GM21526 (cell line): ENCODE measurements around the gene RCL1.

Source experiments
- ATAC-seq: cut with Tn5 transposase; IDR thresholded peaks from one replicate; pipeline ENCODE4 v1.9.1; 2021; ENCODE audit warnings: moderate library complexity; ENCODE audit not compliant: unreplicated experiment, low FRiP score

The RCL1 gene

DNA sequence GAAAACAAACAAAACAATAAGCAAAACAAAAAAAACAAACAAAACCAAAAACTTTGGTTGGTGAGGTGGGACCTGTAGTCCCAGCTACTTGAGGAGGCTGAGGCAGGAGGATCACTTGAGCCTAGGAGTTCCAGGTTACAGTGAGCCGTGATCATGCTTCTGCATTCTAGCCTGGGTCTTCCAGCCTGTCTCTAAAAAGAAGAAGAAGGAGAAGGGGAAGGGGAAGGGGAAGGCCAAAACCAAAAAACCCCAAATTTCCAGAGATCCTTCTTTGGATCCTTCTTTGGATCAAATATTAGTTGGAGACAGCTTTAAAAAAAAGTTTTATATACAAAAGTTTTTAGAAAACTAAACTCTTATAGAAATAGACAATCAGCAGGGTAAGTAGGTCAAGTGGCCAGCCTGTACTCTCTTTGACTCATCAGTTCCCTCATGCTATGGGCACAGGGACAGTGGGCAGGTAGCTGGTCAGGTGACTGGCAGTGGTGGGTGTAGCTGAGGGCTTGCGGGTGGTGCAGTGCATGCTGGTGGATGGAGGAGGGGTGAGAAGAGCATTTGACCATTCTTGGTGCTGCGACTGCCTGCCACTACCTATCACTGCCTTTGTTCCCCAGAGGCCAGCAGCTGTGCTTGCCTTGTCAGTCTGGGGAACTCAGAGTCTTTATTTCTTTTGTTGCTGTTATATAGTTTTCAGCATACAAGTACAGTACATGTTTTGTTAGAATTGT is 12.6 kb downstream of the RCL1 start:
- ATAC-seq, result no peak

DNA sequence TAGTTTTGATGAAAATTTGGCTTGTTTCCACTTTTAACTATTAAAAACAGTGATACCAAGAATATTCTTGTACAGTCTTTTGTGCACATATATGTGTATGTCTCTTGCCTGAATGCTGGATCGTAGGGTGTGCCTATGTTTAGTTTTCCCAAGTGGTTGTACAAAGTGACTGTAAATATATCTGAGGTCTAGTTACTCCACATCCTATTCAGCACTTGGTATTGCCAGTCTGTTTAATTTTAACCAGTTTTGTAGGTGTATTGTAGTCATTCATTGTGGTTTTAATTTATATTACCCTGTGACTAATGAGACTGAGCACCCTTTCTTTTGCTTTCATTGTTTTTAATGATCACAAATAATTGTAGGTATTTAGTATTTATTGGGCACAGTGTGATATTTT is 17.8 kb downstream of the RCL1 start:
- ATAC-seq, result no peak

DNA sequence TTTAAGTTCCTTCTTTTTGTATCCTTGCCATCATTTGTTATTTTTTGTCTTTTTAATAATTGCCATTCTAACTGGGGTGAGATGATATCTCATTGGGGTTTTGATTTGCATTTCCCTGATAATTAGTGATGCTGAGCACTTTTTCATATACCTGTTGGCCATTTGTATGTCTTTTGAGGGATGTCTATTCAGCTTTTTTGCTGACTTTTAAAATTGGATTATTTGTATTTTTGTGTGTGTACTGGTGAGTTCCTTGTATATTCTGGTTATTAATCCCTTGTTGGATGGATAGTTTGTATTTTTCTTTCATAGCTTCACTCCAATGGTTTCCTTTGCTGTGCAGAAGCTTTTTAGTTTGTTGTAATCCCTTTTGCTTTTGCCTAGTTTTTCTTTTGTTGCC is 19.1 kb downstream of the RCL1 start:
- ATAC-seq, result no peak

DNA sequence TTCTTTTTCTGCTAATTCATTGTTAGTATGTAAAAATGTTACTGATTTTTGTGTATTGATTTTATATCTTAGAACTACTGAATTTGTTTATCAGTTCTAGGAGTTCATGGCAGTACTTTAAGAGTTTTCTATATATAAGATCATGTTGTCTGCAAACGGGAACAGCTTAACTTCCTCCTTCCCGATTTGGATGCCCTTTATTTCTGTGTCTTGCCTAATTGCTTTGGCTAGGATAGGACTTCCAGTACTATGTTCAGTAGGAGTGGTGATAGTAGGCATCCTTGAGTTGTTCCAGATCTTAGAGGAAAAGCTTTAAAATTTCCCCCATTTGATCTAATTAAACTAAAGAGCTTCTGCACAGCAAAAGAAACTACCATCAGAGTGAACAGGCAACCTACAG is 20.1 kb downstream of the RCL1 start:
- no peak for ATAC-seq

DNA sequence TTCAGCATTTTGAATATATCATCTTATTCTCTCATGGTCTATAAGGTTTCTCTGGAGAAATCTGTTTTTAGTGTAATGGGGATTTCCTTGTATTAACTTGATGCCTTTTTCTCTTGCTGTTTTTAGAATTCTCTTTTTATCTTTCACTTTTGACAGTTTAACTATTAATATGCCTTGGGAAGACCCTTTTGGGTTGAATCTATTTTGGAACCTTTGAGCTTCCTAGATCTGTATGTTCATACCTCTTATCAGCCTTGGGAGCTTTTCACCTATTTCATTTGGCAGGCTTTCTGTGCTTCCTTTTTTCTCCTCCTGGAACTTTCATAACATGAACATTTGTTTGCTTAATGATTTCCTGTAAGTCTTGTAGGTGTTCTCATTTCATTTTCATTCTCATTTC is 22.2 kb downstream of the RCL1 start:
- no peak for ATAC-seq

DNA sequence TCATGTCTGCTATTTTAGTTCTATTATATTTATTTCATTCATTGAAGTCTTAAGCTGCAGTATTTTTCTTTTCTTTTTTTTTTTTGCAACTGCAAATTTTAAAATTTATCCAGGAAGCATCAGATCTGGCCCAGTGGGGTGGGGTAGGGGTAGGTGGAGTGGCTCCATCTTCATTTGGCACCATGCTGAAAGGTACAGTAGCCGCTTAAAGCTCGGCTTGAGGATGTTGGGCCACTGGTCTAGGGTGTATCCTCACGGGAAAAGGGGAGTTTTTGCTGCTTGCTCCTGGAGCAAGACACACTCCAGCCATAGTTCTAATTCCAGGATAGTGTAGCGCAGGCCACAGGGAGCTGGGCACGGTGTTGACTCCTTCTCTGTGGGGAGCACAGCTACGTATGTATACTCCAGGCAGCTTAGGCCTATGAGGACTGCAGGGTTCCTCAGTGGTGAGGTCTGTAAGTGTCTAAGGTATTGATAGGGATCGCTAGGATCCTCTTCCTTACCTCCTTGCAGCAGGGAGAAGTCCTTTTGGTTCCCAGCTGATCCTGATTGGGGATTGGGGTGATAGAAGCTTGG is 22.7 kb downstream of the RCL1 start:
- ATAC-seq, result no peak

DNA sequence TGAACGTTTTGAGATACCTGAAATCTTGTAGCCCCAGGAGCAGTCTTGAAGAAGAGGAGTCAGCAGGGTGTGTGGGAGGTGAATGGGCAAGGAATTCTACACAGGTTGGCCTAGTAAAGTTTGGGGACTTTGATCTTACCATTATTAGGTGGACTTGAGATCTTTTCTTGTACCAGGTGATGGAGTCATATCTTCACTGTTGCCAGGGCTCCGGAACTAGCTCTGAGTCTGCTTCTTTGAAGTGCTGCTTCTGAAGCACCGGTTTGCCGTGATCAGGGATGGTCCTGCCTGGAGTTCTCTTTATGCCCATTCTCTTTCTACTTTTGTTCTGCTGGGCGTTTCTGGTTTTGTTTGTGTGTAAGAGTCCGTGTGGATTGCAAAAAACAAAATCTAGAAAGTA is 27.4 kb downstream of the RCL1 start:
- ATAC-seq, result no peak

DNA sequence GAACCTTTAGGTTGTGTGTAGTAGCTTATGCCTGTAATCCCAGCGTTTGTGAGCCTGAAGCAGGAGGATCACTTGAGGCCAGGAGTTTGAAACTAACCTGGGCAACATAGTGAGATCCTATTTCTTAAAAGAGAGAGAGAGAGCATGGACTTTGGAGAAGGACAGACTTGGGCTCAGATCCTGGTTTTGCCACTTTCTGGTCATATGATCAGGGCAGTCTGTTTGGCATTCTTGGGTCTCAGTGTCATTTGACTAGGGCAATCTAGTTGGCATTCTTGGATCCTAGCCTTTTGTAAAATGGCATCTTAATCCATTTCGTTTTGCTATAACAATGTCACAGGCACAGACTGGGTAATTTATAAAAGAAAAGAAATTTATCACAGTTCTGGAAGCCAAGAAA is 28.4 kb downstream of the RCL1 start:
- no peak for ATAC-seq

DNA sequence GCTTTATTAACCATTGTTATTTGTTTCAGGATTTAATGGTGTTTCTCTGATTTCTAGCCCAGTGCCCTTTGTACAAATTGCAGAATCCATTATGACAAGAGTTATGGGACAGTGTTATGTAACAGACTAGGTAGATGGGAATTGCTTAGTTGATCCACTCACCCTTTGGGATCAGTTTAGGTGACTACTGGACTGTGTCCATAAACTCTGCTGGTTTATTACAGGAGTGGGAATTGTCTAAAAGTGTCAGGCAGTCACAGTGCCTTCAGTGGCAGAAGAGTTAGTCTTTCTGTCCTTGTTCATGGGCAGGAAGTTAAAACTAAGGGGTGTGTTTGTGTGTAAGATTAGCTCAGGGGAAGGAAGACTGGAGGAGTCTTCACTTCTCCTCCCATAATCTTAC is 29.3 kb downstream of the RCL1 start:
- ATAC-seq, result no peak

DNA sequence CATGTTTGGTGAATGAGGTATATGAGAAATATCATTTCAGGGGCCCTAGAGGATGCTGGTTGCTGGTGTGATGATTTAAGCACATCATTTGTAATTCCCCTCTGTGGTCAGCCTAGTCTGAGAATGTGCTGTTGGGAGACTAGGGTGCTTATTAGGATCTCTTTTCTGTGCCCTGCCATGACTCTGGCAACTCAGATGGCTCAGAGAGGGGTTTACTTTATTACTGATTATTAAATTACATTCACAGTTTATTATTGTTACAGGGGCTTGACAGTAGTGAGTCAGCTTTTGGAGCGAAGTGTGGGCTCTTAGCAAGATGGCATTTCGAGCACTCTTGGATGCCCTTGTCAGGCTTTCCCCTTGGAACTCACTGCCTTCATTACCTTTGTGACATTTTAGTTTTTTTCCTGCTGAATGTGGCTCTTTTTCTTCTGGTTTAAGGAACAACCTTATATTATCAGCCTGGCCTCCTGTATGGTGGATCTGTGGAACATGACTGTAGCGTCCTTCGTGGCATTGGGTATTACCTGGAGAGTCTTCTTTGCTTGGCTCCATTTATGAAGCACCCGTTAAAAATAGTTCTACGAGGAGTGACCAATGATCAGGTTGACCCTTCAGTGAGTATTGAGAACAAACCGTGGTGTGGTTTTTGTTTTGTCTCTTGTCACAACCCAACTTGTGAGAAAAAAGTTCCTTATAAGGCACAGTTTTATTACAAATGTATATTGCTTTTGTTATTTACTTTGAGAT is 33.8 kb downstream of the RCL1 start:
- ATAC-seq, result no peak

DNA sequence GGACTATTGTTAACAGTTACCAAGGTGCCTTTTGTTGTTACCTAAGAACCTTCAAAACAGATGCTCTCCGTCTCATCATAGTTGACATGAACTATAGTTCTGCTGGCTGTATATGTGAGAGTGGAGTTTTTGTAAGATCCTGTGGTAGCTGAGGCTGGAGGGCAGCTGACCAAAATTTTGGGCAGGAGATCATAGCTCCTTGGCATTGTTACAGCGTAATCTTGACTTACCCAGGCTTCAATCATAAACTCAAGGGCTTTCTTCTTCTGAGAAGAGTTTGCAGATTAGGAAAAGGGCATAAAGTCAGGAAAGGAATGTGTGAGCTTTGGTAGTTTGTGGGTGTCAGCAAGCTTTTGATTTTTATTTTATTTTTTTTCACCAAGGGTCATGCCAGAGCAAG is 34.5 kb downstream of the RCL1 start:
- ATAC-seq, result no peak

DNA sequence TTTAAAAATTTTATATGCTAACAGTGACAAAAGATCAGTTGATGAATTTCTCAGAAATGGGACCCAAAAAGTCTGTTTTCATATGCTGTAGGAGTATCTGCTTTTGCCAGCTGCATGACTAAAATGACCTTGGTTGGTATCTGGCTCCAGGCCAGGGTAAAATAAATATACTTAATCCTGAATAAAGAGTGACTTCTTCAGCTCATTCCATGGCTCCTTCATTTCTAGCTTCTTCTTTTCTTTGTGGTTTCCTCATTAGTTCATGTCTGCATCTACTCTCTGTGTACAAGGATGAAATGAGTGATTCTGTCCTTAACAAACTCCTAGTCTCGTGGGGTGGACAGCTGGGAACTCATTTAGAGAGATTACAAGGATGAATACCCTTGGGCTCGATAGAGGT is 36.0 kb downstream of the RCL1 start:
- ATAC-seq, result no peak

DNA sequence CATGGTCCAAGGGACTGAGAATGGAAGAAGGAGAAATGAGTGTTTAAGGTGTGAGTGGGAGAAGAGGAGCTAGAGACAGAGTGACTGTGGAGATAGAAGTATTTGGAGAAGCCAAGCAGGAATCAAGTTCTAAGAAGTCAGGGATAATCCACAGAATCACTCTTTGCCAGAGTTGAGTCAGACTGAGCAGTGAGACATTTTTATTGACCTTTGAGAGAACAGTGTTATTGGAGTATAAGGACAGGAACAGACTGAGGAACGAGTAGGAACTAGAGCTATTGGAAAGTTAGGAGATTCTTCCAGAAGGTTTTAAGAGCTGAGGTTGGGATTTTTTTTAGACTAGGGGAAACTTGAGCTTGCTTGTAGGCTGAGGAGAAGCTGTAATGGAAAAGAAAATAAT is 37.2 kb downstream of the RCL1 start:
- no peak for ATAC-seq

DNA sequence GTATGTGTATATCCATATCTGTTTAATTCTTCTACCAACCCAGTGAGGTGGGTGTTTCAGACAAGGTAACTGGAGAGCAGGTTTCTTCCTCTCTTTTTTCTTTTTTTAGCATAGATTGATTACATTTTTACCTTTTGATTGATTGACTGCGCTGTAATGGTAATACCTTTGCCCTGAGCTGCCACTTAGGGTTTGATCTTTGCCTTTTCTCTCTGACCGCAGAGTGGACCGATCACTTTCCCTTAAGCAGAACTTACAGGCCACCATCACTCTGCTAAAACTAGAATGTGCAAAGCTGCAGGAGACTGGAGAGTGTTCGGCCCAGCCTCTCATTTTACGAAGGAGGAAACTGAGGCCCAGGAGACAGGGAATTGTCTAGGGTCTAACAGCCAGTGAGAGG is 38.0 kb downstream of the RCL1 start:
- ATAC-seq, result no peak

DNA sequence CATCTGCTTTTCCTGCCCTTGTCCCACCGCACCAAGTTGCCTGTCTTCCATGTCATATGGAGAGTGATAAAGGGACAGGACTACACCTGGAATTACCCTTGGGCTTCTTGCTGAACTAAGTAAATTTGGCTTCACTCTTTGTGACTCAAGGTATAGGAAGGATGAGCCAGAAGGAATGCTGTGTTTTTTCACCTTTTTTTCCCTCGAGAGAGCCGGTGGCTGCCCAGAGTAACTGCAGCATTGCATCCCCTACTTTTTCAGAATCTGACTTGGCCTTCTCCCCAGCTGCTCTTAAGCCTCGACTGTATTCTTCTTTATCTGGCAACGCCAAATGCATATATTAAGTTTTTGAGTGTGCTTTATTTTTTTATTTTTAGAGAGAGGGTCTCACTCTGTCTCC is 38.4 kb downstream of the RCL1 start:
- ATAC-seq, result no peak

DNA sequence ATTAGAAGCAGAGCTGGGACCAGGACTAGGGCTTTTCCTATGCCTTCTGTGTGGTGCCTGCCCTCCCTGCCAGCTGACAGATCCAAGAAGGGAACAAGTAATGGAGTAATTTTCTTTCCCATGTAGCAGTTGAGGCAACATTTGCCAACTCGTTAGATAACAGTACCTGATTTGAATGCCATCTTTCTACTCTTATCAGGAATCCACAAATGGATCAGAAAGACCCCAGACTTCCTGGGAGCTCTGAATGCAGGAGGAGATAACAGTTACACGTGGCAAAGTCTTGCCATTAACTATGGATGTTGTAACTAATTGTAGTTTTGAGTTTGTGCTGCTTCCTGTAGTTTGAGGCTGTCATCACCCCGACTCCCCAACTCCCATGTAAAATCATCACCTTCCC is 39.2 kb downstream of the RCL1 start:
- no peak for ATAC-seq

DNA sequence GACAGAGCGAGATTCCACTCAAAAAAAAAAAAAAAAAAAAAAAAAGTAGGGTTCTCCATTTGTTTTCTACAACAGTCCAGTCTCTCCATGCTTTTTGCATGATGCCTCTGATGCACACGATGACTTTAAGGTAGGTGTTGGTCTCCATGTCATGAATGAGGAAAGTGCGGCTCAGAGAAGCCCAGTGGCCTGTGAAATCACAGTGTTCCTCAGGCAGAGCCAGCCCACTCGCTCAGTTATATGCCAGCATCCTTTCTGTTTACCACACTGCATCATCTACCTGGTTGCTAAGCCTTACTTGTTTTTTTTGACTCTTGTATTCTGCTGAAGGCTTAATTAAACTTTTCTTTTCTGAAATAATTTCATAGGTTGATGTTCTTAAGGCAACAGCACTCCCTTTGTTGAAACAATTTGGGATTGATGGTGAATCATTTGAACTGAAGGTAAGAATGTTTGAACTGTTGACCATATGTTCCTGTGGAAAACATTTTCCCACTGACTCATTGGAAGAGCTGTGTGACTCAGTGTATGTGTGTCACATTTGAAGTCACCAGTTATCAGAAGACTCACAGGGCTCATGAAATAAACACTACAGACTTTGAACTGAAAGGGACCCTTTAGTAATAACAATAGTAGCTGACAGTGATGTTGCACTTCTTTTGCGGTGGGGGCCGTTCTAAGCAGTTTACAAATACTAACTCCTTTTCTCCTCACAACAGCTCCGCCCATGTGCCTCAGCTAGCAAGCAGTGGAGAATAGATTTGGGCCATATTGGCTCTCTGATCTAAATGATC is 40.2 kb downstream of the RCL1 start:
- ATAC-seq, result no peak

DNA sequence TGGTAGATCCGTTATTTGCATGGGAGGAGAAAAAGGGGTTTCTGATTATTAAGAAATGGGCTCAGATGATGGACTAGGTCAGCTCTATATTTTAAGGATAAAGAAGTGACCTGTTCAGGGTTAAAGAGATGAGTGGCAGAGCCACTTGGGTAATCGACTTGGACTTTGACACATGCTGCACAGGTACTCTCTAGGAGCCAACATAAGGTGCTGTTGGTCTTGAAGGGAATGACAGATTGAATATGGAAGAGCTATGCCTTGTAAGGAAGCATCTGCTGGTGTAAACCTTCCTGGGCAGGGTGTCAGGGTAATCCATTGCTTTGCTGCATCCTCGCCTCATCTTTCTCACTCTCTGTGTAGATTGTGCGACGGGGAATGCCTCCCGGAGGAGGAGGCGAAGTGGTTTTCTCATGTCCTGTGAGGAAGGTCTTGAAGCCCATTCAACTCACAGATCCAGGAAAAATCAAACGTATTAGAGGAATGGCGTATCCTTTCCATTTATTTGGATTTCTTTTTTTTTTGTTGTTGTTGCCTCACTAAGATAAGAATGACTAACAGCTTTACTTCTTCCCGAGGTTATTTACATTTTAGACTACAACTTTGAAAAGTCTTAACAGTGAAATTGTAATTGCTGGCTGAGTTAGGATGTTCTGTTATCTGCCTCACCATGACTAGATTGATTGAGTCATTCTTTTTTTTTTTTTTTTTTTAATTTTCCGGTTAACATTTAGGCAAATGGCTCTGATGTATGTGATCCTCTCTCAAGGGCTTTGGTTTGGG is 41.2 kb downstream of the RCL1 start:
- ATAC-seq, result no peak

DNA sequence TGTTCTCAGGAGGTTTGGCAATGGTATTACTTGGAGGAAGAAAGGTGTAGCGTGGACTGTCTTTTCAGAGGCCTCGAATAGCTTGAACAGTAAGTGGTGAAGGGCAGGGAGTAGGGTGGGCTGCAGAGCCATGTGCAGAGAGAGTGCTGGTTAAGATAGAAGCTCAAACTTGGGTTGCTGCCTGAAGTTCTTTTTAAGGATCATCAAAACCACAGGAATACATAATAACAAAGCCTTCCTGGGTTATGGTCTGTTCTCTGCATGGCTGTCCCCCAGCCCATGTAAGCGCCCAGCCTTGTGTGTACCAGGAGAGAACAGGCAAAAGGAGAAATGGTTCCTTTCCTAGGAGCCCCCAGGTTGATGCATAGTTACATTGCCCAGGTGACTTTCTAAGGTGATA is 43.9 kb downstream of the RCL1 start:
- no peak for ATAC-seq
